ENCODE results near the gene HORMAD2. TPM values are rescaled to one million over a fixed set of nuclear protein-coding genes. Genes with fewer than 3 reads are reported as not detected.

Gene HORMAD2
- polyA plus RNA-seq, 1 of the 3 experiments (the other 2 are of a cell fraction): not detected

GRCh38 chr22:30062950-30063349 lies 17.3 kb upstream of the HORMAD2 start:
- POLR2A ChIA-PET: no interaction called here
- H3K4me3 ChIP-seq (ENCODE audit: low read depth in 2 of 2, low read length in 1 of 2): no peak overlapping the region
- 92% methylated on average over 1 of the region's 1 CpG for WGBS (ENCODE audit: low lambda C conversion rate)

GRCh38 chr22:30064172-30064571 lies 16.1 kb upstream of the HORMAD2 start:
- POLR2A ChIA-PET: no interaction called here
- H3K4me2 ChIP-seq: no peak overlapping the region
- no peaks in the 10 kb centered on the region for H3K9me2 ChIP-seq
- no peaks in the 10 kb centered on the region for H3K4me1 ChIP-seq (ENCODE audit: control insufficient read depth in 1 of 2, insufficient read depth in 2 of 2, low read depth in 1 of 2, low read length in 1 of 2)
- H3K27me3 ChIP-seq (ENCODE audit: insufficient read depth): no peaks in the 10 kb centered on the region
- 0 out of 2 replicates have a peak, but pooled peaks cover 13% of the 10 kb centered on the region for H3K9me3 ChIP-seq
- no peak overlapping the region for H3K27ac ChIP-seq (ENCODE audit: low read depth in 2 of 2, low read length in 1 of 2)
- no peaks in the 10 kb centered on the region for H3F3A ChIP-seq (replicated peaks; ENCODE audit: insufficient read depth)
- no peak overlapping the region for H3K9ac ChIP-seq
- TF ChIP-seq TAF1 (IDR thresholded peaks at IDR 0.05; ENCODE audit: borderline replicate concordance, low read depth, low read length) (no peak), GABPA (IDR thresholded peaks at IDR 0.05; ENCODE audit: low read depth) (no peak), NRF1 (IDR thresholded peaks at IDR 0.05; ENCODE audit: low read depth, low read length) (no peak), RXRA (IDR thresholded peaks at IDR 0.05; ENCODE audit: borderline replicate concordance, low read depth) (no peak), SIN3A (IDR thresholded peaks at IDR 0.05; ENCODE audit: borderline replicate concordance, low read depth, low read length) (no peak), NFIC (IDR thresholded peaks at IDR 0.05; ENCODE audit: borderline replicate concordance) (no peak), FOSL2 (IDR thresholded peaks at IDR 0.05; ENCODE audit: borderline replicate concordance, low read depth) (no peak), RFX5 (IDR thresholded peaks at IDR 0.05; ENCODE audit: low read length) (no peak)
- CTCF ChIA-PET: interaction anchor here (1.5 kb wide), 1 partner anchor 11 kb away, joined by 5 read pairs; no protein-coding TSS in a partner anchor
- no peaks in the 10 kb centered on the region for H3K79me2 ChIP-seq (ENCODE audit: insufficient read depth)
- no peak overlapping the region for H3K4me3 ChIP-seq (ENCODE audit: low read depth in 2 of 2, low read length in 1 of 2)
- no peak overlapping the region for H2AFZ ChIP-seq (ENCODE audit: low read depth)
- no peaks in the 10 kb centered on the region for H4K20me1 ChIP-seq (ENCODE audit: insufficient read depth)
- H3K36me3 ChIP-seq (replicated peaks in 1 of 2; ENCODE audit: control insufficient read depth in 1 of 2, insufficient read depth in 2 of 2, low read length in 1 of 2): no peaks in the 10 kb centered on the region
- no peak for DNase-seq

More at GRCh38 chr22:30062950-30063349, 17.3 kb upstream of the HORMAD2 start:
- Histone ChIP-seq H3K27me3 (ENCODE audit: insufficient read depth) (no peaks in the 10 kb centered on the region), H2AFZ (ENCODE audit: low read depth) (no peak overlapping the region), H3K9ac (no peak overlapping the region), H3K36me3 (replicated peaks in 1 of 2; ENCODE audit: control insufficient read depth in 1 of 2, insufficient read depth in 2 of 2, low read length in 1 of 2) (no peaks in the 10 kb centered on the region), H3K27ac (ENCODE audit: low read depth in 2 of 2, low read length in 1 of 2) (no peak overlapping the region), H3K79me2 (ENCODE audit: insufficient read depth) (no peaks in the 10 kb centered on the region), H3K9me2 (no peaks in the 10 kb centered on the region), H4K20me1 (ENCODE audit: insufficient read depth) (no peaks in the 10 kb centered on the region), H3F3A (replicated peaks; ENCODE audit: insufficient read depth) (no peaks in the 10 kb centered on the region), H3K4me1 (ENCODE audit: control insufficient read depth in 1 of 2, insufficient read depth in 2 of 2, low read depth in 1 of 2, low read length in 1 of 2) (no peaks in the 10 kb centered on the region), H3K9me3 (0 out of 2 replicates have a peak, but pooled peaks cover 13% of the 10 kb centered on the region), H3K4me2 (no peak overlapping the region)
- no peak for DNase-seq
- no peak for TF ChIP-seq TAF1 (IDR thresholded peaks at IDR 0.05; ENCODE audit: borderline replicate concordance, low read depth, low read length)
- no peak for TF ChIP-seq MEF2A (IDR thresholded peaks at IDR 0.05; ENCODE audit: borderline replicate concordance, low read depth)
- CTCF ChIA-PET: no interaction called here

- DNase-seq: no peak
- TF ChIP-seq FOXJ3 (CRISPR knock-in tag; IDR thresholded peaks at IDR 0.05): no peak
- no peak for TF ChIP-seq USF2 (IDR thresholded peaks at IDR 0.05; ENCODE audit: borderline replicate concordance, low read depth, low read length)
- TF ChIP-seq EP300 (IDR thresholded peaks at IDR 0.05; ENCODE audit: borderline replicate concordance in 1 of 2, low read depth in 1 of 2, low read length in 1 of 2): no peak
- TF ChIP-seq FOXM1 (IDR thresholded peaks at IDR 0.05; ENCODE audit: low read depth): no peak
- TF ChIP-seq USF1 (IDR thresholded peaks at IDR 0.05; ENCODE audit: borderline replicate concordance, low read depth): no peak
- no peak for TF ChIP-seq JUND (IDR thresholded peaks at IDR 0.05)
- no peak for TF ChIP-seq YY1 (IDR thresholded peaks at IDR 0.05; ENCODE audit: low read depth)
- TF ChIP-seq NFIC (IDR thresholded peaks at IDR 0.05; ENCODE audit: borderline replicate concordance): no peak
- no peak for TF ChIP-seq CTCF (IDR thresholded peaks at IDR 0.05)
- no peak for TF ChIP-seq RCOR1 (IDR thresholded peaks at IDR 0.05; ENCODE audit: low read length)
- TF ChIP-seq MAX (IDR thresholded peaks at IDR 0.05; ENCODE audit: low read depth): no peak
- no peak for TF ChIP-seq RXRA (IDR thresholded peaks at IDR 0.05; ENCODE audit: borderline replicate concordance, low read depth)
- TF ChIP-seq NRF1 (IDR thresholded peaks at IDR 0.05; ENCODE audit: low read depth, low read length): no peak
- no peak overlapping the region for H3K9ac ChIP-seq
- H2AFZ ChIP-seq (ENCODE audit: low read depth): no peak overlapping the region
- H3K36me3 ChIP-seq (replicated peaks in 1 of 2; ENCODE audit: control insufficient read depth in 1 of 2, insufficient read depth in 2 of 2, low read length in 1 of 2): no peaks in the 10 kb centered on the region
- peaks cover 0 to 2% of the 10 kb centered on the region in 2 experiments; a peak in 1 of 4 replicates for H3K4me1 ChIP-seq (ENCODE audit: control insufficient read depth in 1 of 2, insufficient read depth in 2 of 2, low read depth in 1 of 2, low read length in 1 of 2)
- H3K9me2 ChIP-seq: no peaks in the 10 kb centered on the region
- H3K4me3 ChIP-seq (ENCODE audit: low read depth in 2 of 2, low read length in 1 of 2): no peak overlapping the region
- H3K27ac ChIP-seq (ENCODE audit: low read depth in 2 of 2, low read length in 1 of 2): no peak overlapping the region
- no peaks in the 10 kb centered on the region for H3K9me3 ChIP-seq
- no peaks in the 10 kb centered on the region for H3F3A ChIP-seq (replicated peaks; ENCODE audit: insufficient read depth)
- no peaks in the 10 kb centered on the region for H4K20me1 ChIP-seq (ENCODE audit: insufficient read depth)
- POLR2A ChIA-PET: no interaction called here
- CTCF ChIA-PET: interaction anchor here (5.8 kb wide), 1 partner anchor 15 kb away, joined by 52 read pairs; no protein-coding TSS in a partner anchor
- WGBS (ENCODE audit: low lambda C conversion rate): 50% methylated on average over 2 of the region's 2 CpGs
- no peaks in the 10 kb centered on the region for H3K79me2 ChIP-seq (ENCODE audit: insufficient read depth)
- H3K27me3 ChIP-seq (ENCODE audit: insufficient read depth): peaks cover 21% of the 10 kb centered on the region; the same call in 1 of the 2 replicates
- no peak overlapping the region for H3K4me2 ChIP-seq
Observed at GRCh38 chr22:30073743-30074142, 6.5 kb upstream of the HORMAD2 start.
